T47D (cell line): ENCODE results near the gene OR6B1.
"Not testable (repeated sequence)": the region's sequence is repeated elsewhere in the genome, so short reads cannot be mapped to it uniquely, and the experiment has no call there.

Experiments
- DNase-seq, 2 experiments: peaks; one replicate each; pipeline versions ENCODE4 v3.0.0 to v3.0.0-alpha.2; 2011 to 2012; ENCODE audit warnings: low read depth in 1 of 2, low spot score in 1 of 2
- JUND ChIP-seq: IDR thresholded peaks from 2 replicates; pipeline ENCODE4 v1.6.1; 2012; ENCODE audit warnings: low read depth
- in situ Hi-C: cut with HindIII; loops from 2 replicates; pipeline ENCODE4 v1.10.0; 2016; ENCODE audit warnings: low sequenced_read_pairs, low pct_unique_long_range_greater_than_20kb

The OR6B1 gene

GRCh38 chr7:143979998-143980397, 20.1 kb upstream of the OR6B1 start:
- no peak for DNase-seq
- TF ChIP-seq JUND: no peak
- in situ Hi-C loops: no loop called here

DNA sequence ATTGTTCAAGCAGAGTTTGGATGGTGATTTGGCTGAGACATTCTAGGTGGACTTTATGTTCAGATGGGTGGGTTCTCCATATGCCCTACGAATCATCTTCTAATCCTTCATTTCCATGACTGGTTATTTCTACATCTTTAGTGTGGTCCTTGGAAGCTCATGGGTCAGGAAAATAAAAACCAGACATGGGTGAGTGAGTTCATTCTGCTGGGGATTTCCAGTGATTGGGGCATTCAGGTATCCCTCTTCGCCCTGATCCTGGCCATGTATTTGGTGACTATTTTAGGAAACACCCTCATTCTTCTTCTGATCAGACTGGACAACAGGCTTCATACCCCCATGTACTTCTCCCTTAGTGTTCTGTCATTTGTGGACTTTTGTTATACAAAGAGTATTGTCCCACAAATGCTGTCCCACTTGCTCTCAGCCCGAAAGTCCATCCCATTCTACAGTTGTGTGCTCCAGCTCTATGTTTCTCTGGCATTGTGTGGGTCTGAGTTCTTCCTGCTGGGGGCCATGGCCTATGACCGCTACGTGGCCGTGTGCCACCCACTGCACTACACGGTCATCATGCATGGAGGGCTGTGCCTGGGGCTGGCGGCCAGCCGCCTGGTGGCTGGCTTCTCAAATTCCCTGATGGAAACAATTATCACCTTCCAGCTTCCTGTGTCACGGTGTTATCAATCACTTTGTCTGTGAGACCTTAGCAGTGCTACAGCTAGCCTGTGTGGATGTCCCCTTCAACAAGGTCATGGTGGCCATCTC, 19.2 kb upstream of the OR6B1 start:
- no peak for DNase-seq
- TF ChIP-seq JUND: no peak
- in situ Hi-C loops: no loop called here

DNA sequence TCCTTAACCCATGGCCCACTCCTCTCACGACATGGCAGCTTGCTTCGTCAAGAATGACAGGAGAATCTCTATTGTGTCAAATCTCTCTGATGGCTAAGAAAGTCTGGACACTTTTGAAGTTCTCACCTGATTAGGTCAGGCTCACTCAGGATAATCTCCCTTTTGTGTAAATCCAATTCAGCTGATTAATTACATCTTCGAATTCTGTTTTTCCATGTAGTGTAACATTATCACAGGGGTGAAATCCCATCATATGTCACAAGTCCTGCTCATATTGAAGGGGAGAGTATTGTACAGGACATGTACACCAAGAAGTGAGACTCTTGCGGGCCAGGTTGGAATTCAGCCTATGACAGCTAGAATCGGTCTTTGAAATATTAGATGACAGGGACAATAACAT, 16.2 kb upstream of the OR6B1 start:
- no peak for DNase-seq
- in situ Hi-C loops: no loop called here
- no peak for TF ChIP-seq JUND

GRCh38 chr7:143987513-143987912, 12.6 kb upstream of the OR6B1 start:
- TF ChIP-seq JUND: no peak
- in situ Hi-C loops: no loop called here
- no peak for DNase-seq

DNA sequence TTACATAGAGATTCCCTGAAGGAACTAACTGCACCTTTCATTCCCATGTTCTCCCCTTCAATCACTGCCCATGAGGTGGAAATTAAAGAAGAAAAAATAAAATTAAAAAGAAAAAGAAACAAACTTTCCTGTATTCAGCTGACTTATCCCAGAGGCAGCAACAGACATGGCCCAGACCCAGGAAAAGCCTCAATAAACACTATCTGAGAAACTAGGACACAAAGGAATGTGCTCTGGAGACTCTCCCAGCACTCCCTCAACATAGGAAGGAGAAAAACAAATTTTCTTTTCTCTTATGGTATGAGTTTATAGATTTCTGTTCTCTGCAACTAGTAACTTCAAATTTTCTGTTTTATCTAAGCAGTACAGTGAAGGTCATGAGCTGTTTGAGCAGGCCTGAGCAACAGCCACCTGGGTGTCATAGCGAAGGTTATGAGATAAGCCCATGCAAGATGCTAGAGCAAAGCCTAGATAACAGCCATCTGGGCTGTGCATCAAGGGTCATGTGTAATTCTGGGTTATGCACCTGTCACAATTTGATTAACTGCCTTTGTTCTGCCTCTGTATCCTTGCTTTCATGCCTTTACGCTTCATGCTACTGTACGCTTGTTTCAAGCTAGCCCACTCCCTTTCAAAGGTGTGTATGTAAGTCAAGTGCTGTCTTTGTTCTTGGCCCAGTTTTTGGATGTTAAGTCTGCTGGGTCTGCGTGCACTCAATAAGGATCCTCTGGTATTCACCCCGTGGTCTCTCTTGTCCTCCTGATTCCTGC, 11.0 kb upstream of the OR6B1 start:
- in situ Hi-C loops: no loop called here
- no peak for TF ChIP-seq JUND
- DNase-seq: no peak

GRCh38 chr7:143992670-143993069, 7.5 kb upstream of the OR6B1 start:
- in situ Hi-C loops: no loop called here
- TF ChIP-seq JUND: no peak
- DNase-seq: no peak

DNA sequence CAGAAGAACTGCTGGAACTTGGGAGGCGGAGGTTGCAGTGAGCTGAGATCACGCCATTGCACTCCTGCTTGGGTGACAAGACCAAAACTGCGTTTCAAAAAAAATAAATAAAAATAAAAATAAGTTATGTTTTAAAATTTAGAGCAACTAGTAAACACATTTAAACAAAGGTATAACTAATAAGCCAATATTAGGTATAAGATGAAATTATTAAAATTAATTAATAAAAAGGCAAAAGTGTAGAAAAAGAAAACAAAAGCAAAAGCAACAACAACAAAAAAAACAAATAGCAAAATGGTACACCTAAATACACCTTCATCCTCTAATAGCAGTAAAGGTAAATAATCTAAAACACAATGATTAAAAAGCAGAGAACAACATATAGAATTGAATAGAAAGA, 6.2 kb upstream of the OR6B1 start:
- in situ Hi-C loops: no loop called here
- no peak for DNase-seq
- no peak for TF ChIP-seq JUND

DNA sequence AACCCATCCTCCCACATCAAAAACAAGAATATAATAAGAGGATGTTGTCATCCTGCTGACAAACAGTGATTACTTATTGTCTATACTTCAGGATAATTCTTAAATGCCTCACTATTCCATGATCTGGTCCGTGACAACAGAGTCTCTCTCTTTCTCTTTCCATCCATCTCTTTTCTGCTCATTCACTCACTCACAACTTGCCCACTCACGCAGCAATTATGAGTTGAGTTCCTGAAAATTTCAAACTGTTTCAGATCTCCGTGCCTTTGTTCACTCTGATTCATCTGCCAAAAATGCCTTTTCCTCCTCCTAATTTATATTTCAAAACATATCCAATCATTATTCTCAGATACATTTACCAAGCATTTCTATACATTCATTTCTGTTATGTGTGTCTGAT, 1.4 kb downstream of the OR6B1 start:
- in situ Hi-C loops: no loop called here
- TF ChIP-seq JUND: no peak
- DNase-seq: no peak

DNA sequence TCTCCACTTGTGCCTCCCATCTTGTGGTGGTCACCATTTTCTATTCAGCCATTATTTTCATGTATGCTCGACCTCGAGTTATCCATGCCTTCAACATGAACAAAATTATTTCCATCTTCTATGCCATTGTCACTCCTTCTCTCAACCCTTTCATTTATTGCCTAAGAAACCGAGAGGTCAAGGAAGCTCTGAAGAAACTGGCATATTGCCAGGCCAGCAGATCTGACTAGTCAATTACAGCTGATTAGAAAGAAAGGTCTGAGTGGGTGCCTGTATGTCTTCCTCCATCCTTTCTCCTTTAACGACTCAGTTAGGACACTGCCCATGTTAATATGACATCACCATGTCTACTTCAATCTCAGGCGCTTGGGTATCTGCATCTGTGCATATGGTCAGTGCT, 4.6 kb downstream of the OR6B1 start:
- in situ Hi-C loops: no loop called here
- TF ChIP-seq JUND: no peak
- no peak for DNase-seq

- in situ Hi-C loops: no loop called here
- TF ChIP-seq JUND: no peak
Measured at GRCh38 chr7:144006029-144006691, 6.0 kb downstream of the OR6B1 start.

DNA sequence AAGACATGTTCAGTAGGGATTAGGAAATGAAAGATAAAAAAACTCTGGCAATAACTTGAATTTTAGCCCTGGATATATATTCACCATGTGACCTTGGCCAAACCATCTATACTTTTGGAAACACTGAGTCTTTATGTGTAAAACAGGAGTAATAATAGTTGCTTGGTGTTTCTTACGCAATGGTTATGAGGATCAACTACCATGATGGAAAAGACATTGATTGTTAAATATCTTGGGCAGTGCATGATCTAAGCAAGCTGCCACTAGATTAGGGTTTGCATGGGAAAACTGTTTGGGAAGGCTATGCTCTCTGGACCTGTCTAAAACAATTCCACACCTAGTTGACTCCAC, 6.5 kb downstream of the OR6B1 start:
- TF ChIP-seq JUND: no peak
- in situ Hi-C loops: no loop called here
- DNase-seq: no peak

More at GRCh38 chr7:144006029-144006691, 6.0 kb downstream of the OR6B1 start:
- DNase-seq: no peak

DNA sequence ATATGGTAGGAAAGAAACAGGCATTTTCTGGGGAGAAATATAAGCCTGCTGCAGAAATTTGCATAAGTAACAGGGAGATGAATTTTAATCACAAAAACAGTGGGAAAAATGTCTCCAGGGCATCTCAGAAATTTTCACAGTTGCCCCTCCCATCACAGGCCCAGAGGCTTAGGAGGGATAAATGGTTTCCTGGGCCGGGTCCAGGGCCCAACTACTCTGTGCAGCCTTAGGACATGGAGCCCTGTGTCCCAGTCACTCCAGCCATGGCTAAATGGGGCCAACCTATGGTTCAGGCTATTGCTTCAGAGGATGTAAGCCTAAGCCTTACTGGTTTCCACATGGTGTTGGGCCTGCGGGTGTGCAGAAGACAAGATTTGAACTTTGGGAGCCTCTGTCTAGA, 9.2 kb downstream of the OR6B1 start:
- no peak for DNase-seq
- in situ Hi-C loops: no loop called here

DNA sequence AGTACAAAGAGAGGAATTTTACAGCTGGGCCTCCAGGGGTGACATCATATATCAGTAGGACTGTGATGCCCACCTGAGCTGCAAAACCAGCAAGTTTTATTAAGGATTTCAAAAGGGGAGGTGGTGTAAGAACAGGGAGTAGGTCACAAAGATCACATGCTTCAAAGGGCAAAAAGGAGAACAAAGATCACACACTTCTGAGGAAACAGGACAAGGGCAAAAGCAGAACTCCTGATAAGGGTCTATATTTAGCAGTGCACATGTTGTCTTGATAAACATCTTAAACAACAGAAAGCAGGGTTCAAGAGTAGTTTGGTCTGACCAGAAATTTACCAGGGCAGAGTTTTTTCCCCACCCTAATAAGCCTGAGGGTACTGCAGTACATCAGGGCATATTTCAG, 9.9 kb downstream of the OR6B1 start:
- in situ Hi-C loops, DNase-seq: not testable (repeated sequence)

More for the DNA sequence above, 9.2 kb downstream of the OR6B1 start:
- TF ChIP-seq JUND: no peak

GRCh38 chr7:144010821-144011220, 10.7 kb downstream of the OR6B1 start:
- in situ Hi-C loops, DNase-seq: not testable (repeated sequence)
